Mucosa of rectum (tissue), 2 donors: Measurements from ENCODE around the gene CFAP74.
A peak's percentile ranks its signal among the peaks of the same experiment; 100 is the strongest.
"Not testable (repeated sequence)": the region's sequence is repeated elsewhere in the genome, so short reads cannot be mapped to it uniquely, and the experiment has no call there.

ENCODE experiments used
- H3K27ac ChIP-seq, 2 donors: one replicate each; pipeline ENCODE4 v1.7.0; 2013; ENCODE audit warnings: inconsistent platforms in 2 of 2, low read depth in 2 of 2, low read length in 2 of 2
- H3K27me3 ChIP-seq, 2 donors: one replicate each; pipeline ENCODE4 v1.7.0; 2013; ENCODE audit warnings: low read length in 2 of 2; ENCODE audit not compliant: control insufficient read depth in 2 of 2, insufficient read depth in 2 of 2
- H3K36me3 ChIP-seq, 2 donors: one replicate each; pipeline ENCODE4 v1.7.0; 2013; ENCODE audit warnings: low read length in 2 of 2; ENCODE audit not compliant: control insufficient read depth in 2 of 2, insufficient read depth in 2 of 2
- H3K4me1 ChIP-seq, 2 donors: one replicate each; pipeline ENCODE4 v1.7.0; 2013; ENCODE audit warnings: low read length in 2 of 2, mild to moderate bottlenecking in 1 of 2; ENCODE audit not compliant: control insufficient read depth in 2 of 2, insufficient read depth in 2 of 2
- H3K4me3 ChIP-seq, 2 donors: one replicate each; pipeline ENCODE4 v1.7.0; 2013; ENCODE audit warnings: low read length in 2 of 2
- H3K9ac ChIP-seq, 2 donors: one replicate each; pipeline ENCODE4 v1.7.0; 2013; ENCODE audit warnings: low read length in 2 of 2, low read depth in 1 of 2, mild to moderate bottlenecking in 1 of 2
- H3K9me3 ChIP-seq, 2 donors: one replicate each; pipeline ENCODE4 v1.7.0; 2013; ENCODE audit warnings: low read length in 2 of 2; ENCODE audit not compliant: control insufficient read depth in 2 of 2
- donor health status: healthy.
- donor health status: Normal muscosa, but diverticular disease.

The CFAP74 gene

GRCh38 chr1:1890506-1891348 lies 112.9 kb downstream of the CFAP74 start, which contains the start of gene GNB1:
Gene GNB1 (minus strand): TSS chr1:1891087. CDS start chr1:1825453, 65,634 bp downstream.
- Histone ChIP-seq H3K4me1 (peaks cover 50 to 52% of the 10 kb centered on the region in 2 donors), H3K4me3 (peak within 1 kb of the TSS; percentile 79 to 85), H3K27ac (peak within 1 kb of the TSS; percentile 88 to 94), H3K9me3 (no peaks in the 10 kb centered on the region), H3K9ac (peak within 1 kb of the TSS; percentile 81 to 94), H3K36me3 (no peaks in the 10 kb centered on the region), H3K27me3 (peaks cover 0 to 2% of the 10 kb centered on the region in 2 donors)

GRCh38 chr1:1889847-1890505 lies 113.6 kb downstream of the CFAP74 start:
- H3K27me3 ChIP-seq: no peaks in the 10 kb centered on the region
- H3K4me3 ChIP-seq: peak overlapping the region; percentile 71 to 76
- peak overlapping the region; percentile 87 to 90 for H3K27ac ChIP-seq
- no peaks in the 10 kb centered on the region for H3K36me3 ChIP-seq
- peak overlapping the region; percentile 60 to 81 for H3K9ac ChIP-seq
- H3K4me1 ChIP-seq: peaks cover 43 to 44% of the 10 kb centered on the region in 2 donors
- H3K9me3 ChIP-seq: no peaks in the 10 kb centered on the region

- H3K27ac ChIP-seq: peak overlapping the region in 1 of 2 donors; percentile 87
- H3K4me1 ChIP-seq: peaks cover 36 to 37% of the 10 kb centered on the region in 2 donors
- no peaks in the 10 kb centered on the region for H3K36me3 ChIP-seq
- H3K4me3 ChIP-seq: peak overlapping the region; percentile 71 to 76
- H3K9ac ChIP-seq: peak overlapping the region; percentile 60 to 81
- H3K27me3 ChIP-seq: no peaks in the 10 kb centered on the region
- H3K9me3 ChIP-seq: no peaks in the 10 kb centered on the region
Observed at GRCh38 chr1:1889090-1889750, 114.4 kb downstream of the CFAP74 start.

- not testable (repeated sequence) for H3K4me3 ChIP-seq, H3K27ac ChIP-seq, H3K27me3 ChIP-seq, H3K36me3 ChIP-seq, H3K9ac ChIP-seq, H3K9me3 ChIP-seq
- H3K4me1 ChIP-seq: peaks cover 29 to 33% of the 10 kb centered on the region in 2 donors
Observed at GRCh38 chr1:1883890-1884289, 119.7 kb downstream of the CFAP74 start.

- peaks cover 24 to 28% of the 10 kb centered on the region in 2 donors for H3K4me1 ChIP-seq
- H3K4me3 ChIP-seq: no peak overlapping the region
- no peaks in the 10 kb centered on the region for H3K9me3 ChIP-seq
- no peaks in the 10 kb centered on the region for H3K27me3 ChIP-seq
- no peak overlapping the region for H3K27ac ChIP-seq
- peaks cover 0 to 5% of the 10 kb centered on the region in 2 donors for H3K36me3 ChIP-seq
- H3K9ac ChIP-seq: no peak overlapping the region
Observed at GRCh38 chr1:1883092-1883873, 120.3 kb downstream of the CFAP74 start.

- Histone ChIP-seq H3K27ac (peak overlapping the region; percentile 77 to 78), H3K9ac (peak overlapping the region in 1 of 2 donors; percentile 38), H3K4me3 (peak overlapping the region; percentile 26 to 31), H3K9me3 (no peaks in the 10 kb centered on the region), H3K36me3 (peaks cover under 1 to 9% of the 10 kb centered on the region in 2 donors), H3K27me3 (no peaks in the 10 kb centered on the region), H3K4me1 (peaks cover 19 to 24% of the 10 kb centered on the region in 2 donors)
Observed at GRCh38 chr1:1881727-1882126, 121.9 kb downstream of the CFAP74 start.

- peak overlapping the region; percentile 38 for H3K9ac ChIP-seq
- peak overlapping the region; percentile 77 to 78 for H3K27ac ChIP-seq
- H3K27me3 ChIP-seq: no peaks in the 10 kb centered on the region
- peaks cover 8 to 18% of the 10 kb centered on the region in 2 donors for H3K36me3 ChIP-seq
- H3K4me3 ChIP-seq: peak overlapping the region; percentile 14 to 22
- H3K9me3 ChIP-seq: no peaks in the 10 kb centered on the region
- H3K4me1 ChIP-seq: peaks cover 19 to 24% of the 10 kb centered on the region in 2 donors
Observed at GRCh38 chr1:1880617-1881312, 122.8 kb downstream of the CFAP74 start.

GRCh38 chr1:1879942-1880341 lies 123.6 kb downstream of the CFAP74 start:
- H3K9me3 ChIP-seq: no peaks in the 10 kb centered on the region
- H3K4me3 ChIP-seq: no peak overlapping the region
- H3K27me3 ChIP-seq: no peaks in the 10 kb centered on the region
- no peak overlapping the region for H3K9ac ChIP-seq
- H3K27ac ChIP-seq: no peak overlapping the region
- H3K4me1 ChIP-seq: peaks cover 19 to 24% of the 10 kb centered on the region in 2 donors
- peaks cover 10 to 21% of the 10 kb centered on the region in 2 donors for H3K36me3 ChIP-seq

GRCh38 chr1:1877865-1878436 lies 125.6 kb downstream of the CFAP74 start:
- no peaks in the 10 kb centered on the region for H3K27me3 ChIP-seq
- peaks cover 25 to 31% of the 10 kb centered on the region in 2 donors for H3K4me1 ChIP-seq
- H3K9me3 ChIP-seq: no peaks in the 10 kb centered on the region
- peaks cover 10 to 23% of the 10 kb centered on the region in 2 donors for H3K36me3 ChIP-seq
- no peak overlapping the region for H3K27ac ChIP-seq
- no peak overlapping the region for H3K4me3 ChIP-seq
- no peak overlapping the region for H3K9ac ChIP-seq
